ENCODE results near the gene KIAA1549.

KIAA1549 gene

GRCh38 chr7:138957217-138957616, 24.0 kb downstream of the KIAA1549 start:
- H3K4me1 ChIP-seq = peaks cover 0 to 2% (median 0%) of the 10 kb centered on the region in 4 donors
- no peak for TF ChIP-seq CTCF (IDR thresholded peaks at IDR 0.05)

GRCh38 chr7:138954545-138955475, 26.4 kb downstream of the KIAA1549 start:
- H3K27ac ChIP-seq = no peak overlapping the region
- no peaks in the 10 kb centered on the region for H3K36me3 ChIP-seq
- no peak for DNase-seq
- no peak overlapping the region for H3K4me3 ChIP-seq
- H3K4me1 ChIP-seq = no peaks in the 10 kb centered on the region
- no peak for TF ChIP-seq CTCF (IDR thresholded peaks at IDR 0.05)
- intact Hi-C loops (cut with DNase I; ENCODE audit: low total_unique reads) = no loop called here
- no peaks in the 10 kb centered on the region for H3K27me3 ChIP-seq
- no peaks in the 10 kb centered on the region for H3K9me3 ChIP-seq

More at GRCh38 chr7:138957217-138957616, 24.0 kb downstream of the KIAA1549 start:
- intact Hi-C loops (cut with DNase I; ENCODE audit: low total_unique reads) = no loop called here
- no peak for DNase-seq
- H3K27ac ChIP-seq = no peak overlapping the region
- no peaks in the 10 kb centered on the region for H3K9me3 ChIP-seq
- H3K36me3 ChIP-seq = no peaks in the 10 kb centered on the region
- H3K27me3 ChIP-seq = no peaks in the 10 kb centered on the region
- no peak overlapping the region for H3K4me3 ChIP-seq

GRCh38 chr7:138952791-138953190, 28.4 kb downstream of the KIAA1549 start:
- Histone ChIP-seq H3K27me3 (no peaks in the 10 kb centered on the region), H3K9me3 (no peaks in the 10 kb centered on the region), H3K27ac (no peak overlapping the region), H3K36me3 (no peaks in the 10 kb centered on the region), H3K4me3 (no peak overlapping the region), H3K4me1 (no peaks in the 10 kb centered on the region)
- TF ChIP-seq CTCF (IDR thresholded peaks at IDR 0.05) = no peak
- intact Hi-C loops (cut with DNase I; ENCODE audit: low total_unique reads) = no loop called here
- DNase-seq = no peak

GRCh38 chr7:138951953-138952352, 29.2 kb downstream of the KIAA1549 start:
- no peak for TF ChIP-seq CTCF (IDR thresholded peaks at IDR 0.05)
- intact Hi-C loops (cut with DNase I; ENCODE audit: low total_unique reads) = no loop called here
- Histone ChIP-seq H3K36me3 (no peaks in the 10 kb centered on the region), H3K9me3 (no peaks in the 10 kb centered on the region), H3K27me3 (no peaks in the 10 kb centered on the region), H3K4me3 (no peak overlapping the region), H3K4me1 (no peaks in the 10 kb centered on the region), H3K27ac (no peak overlapping the region)
- DNase-seq = no peak

GRCh38 chr7:138949421-138950088, 31.6 kb downstream of the KIAA1549 start:
- no peaks in the 10 kb centered on the region for H3K4me1 ChIP-seq
- TF ChIP-seq CTCF (IDR thresholded peaks at IDR 0.05) = no peak
- H3K27ac ChIP-seq = no peak overlapping the region
- no peaks in the 10 kb centered on the region for H3K9me3 ChIP-seq
- DNase-seq = no peak
- H3K4me3 ChIP-seq = no peak overlapping the region
- intact Hi-C loops (cut with DNase I; ENCODE audit: low total_unique reads) = no loop called here
- H3K36me3 ChIP-seq = no peaks in the 10 kb centered on the region
- no peaks in the 10 kb centered on the region for H3K27me3 ChIP-seq
